ENCODE data around the gene SPATA31D1.
"Not testable (repeated sequence)": the region's sequence is repeated elsewhere in the genome, so short reads cannot be mapped to it uniquely, and the experiment has no call there.

Gene SPATA31D1

GRCh38 chr9:81988472-81988871, at the start of gene SPATA31D1:
Gene SPATA31D1 (plus strand): TSS chr9:81988772. CDS start chr9:81988819, 47 bp downstream.
- H3K27me3 ChIP-seq; H3K4me3 ChIP-seq; H3K36me3 ChIP-seq; intact Hi-C loops (cut with DNase I; ENCODE audit: low total_unique reads); H3K9me3 ChIP-seq; DNase-seq; H3K27ac ChIP-seq; H3K4me1 ChIP-seq: not testable (repeated sequence)

GRCh38 chr9:81943393-81943792, 45.2 kb upstream of the SPATA31D1 start, which contains the start of gene SPATA31D3:
Gene SPATA31D3 (plus strand): TSS chr9:81943500. CDS start chr9:81943586, 86 bp downstream.
- H3K4me3 ChIP-seq; H3K9me3 ChIP-seq; H3K36me3 ChIP-seq; H3K27me3 ChIP-seq; DNase-seq; H3K27ac ChIP-seq; H3K4me1 ChIP-seq; intact Hi-C loops (cut with DNase I; ENCODE audit: low total_unique reads): not testable (repeated sequence)

- intact Hi-C loops (cut with DNase I; ENCODE audit: low total_unique reads); H3K27me3 ChIP-seq; H3K9me3 ChIP-seq; H3K27ac ChIP-seq; H3K36me3 ChIP-seq; H3K4me3 ChIP-seq; DNase-seq; H3K4me1 ChIP-seq: not testable (repeated sequence)
Measured at GRCh38 chr9:81948650-81949049, 39.9 kb upstream of the SPATA31D1 start.

- Histone ChIP-seq H3K4me1 (no peaks in the 10 kb centered on the region), H3K4me3 (no peak overlapping the region), H3K36me3 (no peaks in the 10 kb centered on the region), H3K9me3 (peaks cover 0 to 16% (median 12%) of the 10 kb centered on the region in 3 donors), H3K27ac (no peak overlapping the region), H3K27me3 (no peaks in the 10 kb centered on the region)
- intact Hi-C loops (cut with DNase I; ENCODE audit: low total_unique reads) = no loop called here
- TF ChIP-seq CTCF (IDR thresholded peaks at IDR 0.05) = no peak
- no peak for DNase-seq
Measured at GRCh38 chr9:81953096-81953495, 35.5 kb upstream of the SPATA31D1 start.

- Histone ChIP-seq H3K9me3 (peaks cover 0 to 16% (median 12%) of the 10 kb centered on the region in 3 donors), H3K4me1 (no peaks in the 10 kb centered on the region), H3K27me3 (no peaks in the 10 kb centered on the region), H3K4me3 (no peak overlapping the region), H3K27ac (no peak overlapping the region), H3K36me3 (no peaks in the 10 kb centered on the region)
- TF ChIP-seq CTCF (IDR thresholded peaks at IDR 0.05) = no peak
- DNase-seq = no peak
- intact Hi-C loops (cut with DNase I; ENCODE audit: low total_unique reads) = no loop called here
Measured at GRCh38 chr9:81955625-81956024, 32.9 kb upstream of the SPATA31D1 start.

- no peaks in the 10 kb centered on the region for H3K36me3 ChIP-seq
- intact Hi-C loops (cut with DNase I; ENCODE audit: low total_unique reads) = no loop called here
- no peak for DNase-seq
- TF ChIP-seq CTCF (IDR thresholded peaks at IDR 0.05) = no peak
- no peak overlapping the region for H3K4me3 ChIP-seq
- H3K27me3 ChIP-seq = no peaks in the 10 kb centered on the region
- no peak overlapping the region for H3K27ac ChIP-seq
- H3K4me1 ChIP-seq = no peaks in the 10 kb centered on the region
- H3K9me3 ChIP-seq = peaks cover 0 to 5% (median 0%) of the 10 kb centered on the region in 3 donors
Measured at GRCh38 chr9:81964218-81965171, 24.1 kb upstream of the SPATA31D1 start.

GRCh38 chr9:81968026-81968425, 20.5 kb upstream of the SPATA31D1 start:
- Histone ChIP-seq H3K9me3 (peaks cover 0 to 5% (median 0%) of the 10 kb centered on the region in 3 donors), H3K36me3 (no peaks in the 10 kb centered on the region), H3K27ac (no peak overlapping the region), H3K4me3 (no peak overlapping the region), H3K4me1 (no peaks in the 10 kb centered on the region), H3K27me3 (no peaks in the 10 kb centered on the region)
- TF ChIP-seq CTCF (IDR thresholded peaks at IDR 0.05) = no peak
- intact Hi-C loops (cut with DNase I; ENCODE audit: low total_unique reads) = no loop called here
- no peak for DNase-seq

Data from tibial artery (tissue), 4 donors.